Right ventricle myocardium inferior (tissue), 1 donor: Measurements from ENCODE around the gene PADI2. TPM values are rescaled to one million over a fixed set of nuclear protein-coding genes. Genes with fewer than 3 reads are reported as not detected.
"Not testable (repeated sequence)": the region's sequence is repeated elsewhere in the genome, so short reads cannot be mapped to it uniquely, and the experiment has no call there.

Experiments
- ATAC-seq: fragments of 200-7000 bp; cut with Tn5 transposase; one replicate; pipeline ENCODE4 v1.9.1; 2020; ENCODE audit warnings: mild to moderate bottlenecking, moderate library complexity
- DNase-seq: peaks from one replicate; pipeline ENCODE4 v3.0.0; 2021; ENCODE audit errors: missing footprints
- intact Hi-C: fragments of 100-400 bp; cut with DNase I; formaldehyde crosslinking; loops from one replicate; pipeline ENCODE4 v1.11.0; 2022
- total RNA-seq: library from RNA; stranded (reverse); fragmentation: NEBNext Ultra II Directional; extraction: Animal tissue kit (Norgen Biotek cat#: 25700); gene quantifications from one replicate; pipeline ENCODE4 v1.2.1, GENCODE V29; 2021
- donor health status: DM: no; HTN: yes; CAD: no; lungs with severe emphysema.

Gene PADI2
- total RNA-seq, 1 donor from 2014 or later = 0.87 TPM

GRCh38 chr1:17067465-17068240 lies 51.6 kb downstream of the PADI2 start:
- DNase-seq = no peak
- ATAC-seq = no peak
- intact Hi-C loops = loop anchor here (10.0 kb wide), 1 partner anchor 267 kb away; no protein-coding TSS in a partner anchor

GRCh38 chr1:17067069-17067426 lies 52.2 kb downstream of the PADI2 start:
- DNase-seq (no peak), ATAC-seq (no peak)
- intact Hi-C loops = loop anchor here (10.0 kb wide), 1 partner anchor 268 kb away; no protein-coding TSS in a partner anchor

GRCh38 chr1:17066361-17067068 lies 52.7 kb downstream of the PADI2 start:
- intact Hi-C loops = loop anchor here (10.0 kb wide), 1 partner anchor 268 kb away; no protein-coding TSS in a partner anchor
- ATAC-seq = no peak

GRCh38 chr1:17065666-17066065 lies 53.6 kb downstream of the PADI2 start:
- ATAC-seq (no peak), DNase-seq (no peak)
- intact Hi-C loops = loop anchor here (10.0 kb wide), 1 partner anchor 269 kb away; no protein-coding TSS in a partner anchor

More at GRCh38 chr1:17066361-17067068, 52.7 kb downstream of the PADI2 start:
- no peak for DNase-seq

- not testable (repeated sequence) for DNase-seq, ATAC-seq
- intact Hi-C loops = loop anchor here (5.0 to 10.0 kb wide), 2 partner anchors 272 to 345 kb away; no protein-coding TSS in a partner anchor
Measured at GRCh38 chr1:17062751-17063150, 56.5 kb downstream of the PADI2 start.

GRCh38 chr1:17061892-17062291 lies 57.4 kb downstream of the PADI2 start:
- DNase-seq (no peak), ATAC-seq (no peak)
- intact Hi-C loops = loop anchor here (5.0 to 10.0 kb wide), 2 partner anchors 273 to 345 kb away; no protein-coding TSS in a partner anchor

- intact Hi-C loops = loop anchor here (5.0 to 10.0 kb wide), 2 partner anchors 273 to 346 kb away; no protein-coding TSS in a partner anchor
- no peak for ATAC-seq
Measured at GRCh38 chr1:17061486-17061885, 57.8 kb downstream of the PADI2 start.

GRCh38 chr1:17060306-17060749 lies 58.9 kb downstream of the PADI2 start:
- no peak for ATAC-seq
- intact Hi-C loops = loop anchor here (5.0 to 10.0 kb wide), 2 partner anchors 274 to 347 kb away; no protein-coding TSS in a partner anchor

More at GRCh38 chr1:17061486-17061885, 57.8 kb downstream of the PADI2 start:
- DNase-seq = no peak

GRCh38 chr1:17059391-17060305 lies 59.6 kb downstream of the PADI2 start:
- DNase-seq (peak; percentile 85), ATAC-seq (peak; percentile 84)
- intact Hi-C loops = loop anchor here (1.0 to 10.0 kb wide), 3 partner anchors 178 to 348 kb away; no protein-coding TSS in a partner anchor

More at GRCh38 chr1:17060306-17060749, 58.9 kb downstream of the PADI2 start:
- DNase-seq = no peak

- no peak for DNase-seq
- no peak for ATAC-seq
- intact Hi-C loops = no loop called here
Measured at GRCh38 chr1:17056551-17056950, 62.7 kb downstream of the PADI2 start.

GRCh38 chr1:17055801-17056200 lies 63.5 kb downstream of the PADI2 start:
- DNase-seq (no peak), ATAC-seq (no peak)
- intact Hi-C loops = no loop called here

GRCh38 chr1:17053685-17054410 lies 65.4 kb downstream of the PADI2 start, which contains the start of gene SDHB:
TSS of gene SDHB (minus strand) at chr1:17054032. CDS start at chr1:17054019, 13 bp downstream.
- peak; percentile 99 for ATAC-seq
- intact Hi-C loops = loop anchor here (5.0 kb wide), 1 partner anchor 42 kb away; the partner anchor contains the start of gene ATP13A2
- DNase-seq = peak; percentile 99

GRCh38 chr1:17053086-17053684 lies 66.1 kb downstream of the PADI2 start:
- intact Hi-C loops = loop anchor here (5.0 kb wide), 1 partner anchor 41 kb away; the partner anchor contains the start of gene ATP13A2
- ATAC-seq (no peak), DNase-seq (no peak)

- intact Hi-C loops = loop anchor here (5.0 kb wide), 1 partner anchor 40 kb away; the partner anchor contains the start of gene ATP13A2
- no peak for DNase-seq
- no peak for ATAC-seq
Measured at GRCh38 chr1:17052641-17053040, 66.6 kb downstream of the PADI2 start.

GRCh38 chr1:17052038-17052437 lies 67.2 kb downstream of the PADI2 start:
- ATAC-seq = no peak
- intact Hi-C loops = loop anchor here (5.0 kb wide), 1 partner anchor 40 kb away; the partner anchor contains the start of gene ATP13A2
- no peak for DNase-seq

- ATAC-seq = no peak
- intact Hi-C loops = loop anchor here (5.0 kb wide), 1 partner anchor 96 kb away; no protein-coding TSS in a partner anchor
Measured at GRCh38 chr1:17047924-17048323, 71.3 kb downstream of the PADI2 start.

GRCh38 chr1:17046334-17046657 lies 73.0 kb downstream of the PADI2 start:
- intact Hi-C loops = loop anchor here (5.0 kb wide), 1 partner anchor 94 kb away; no protein-coding TSS in a partner anchor
- DNase-seq = no peak
- no peak for ATAC-seq

More at GRCh38 chr1:17047924-17048323, 71.3 kb downstream of the PADI2 start:
- DNase-seq = no peak
